Body of pancreas (tissue), 4 donors: ENCODE results near the gene HNRNPF. TPM values are rescaled to one million over a fixed set of nuclear protein-coding genes. Genes with fewer than 3 reads are reported as not detected.
"Not testable (repeated sequence)": the region's sequence is repeated elsewhere in the genome, so short reads cannot be mapped to it uniquely, and the experiment has no call there.

Experiments
- ATAC-seq: fragments of 150-250 bp; one replicate; pipeline ENCODE4 v1.9.1; 2016
- DNase-seq, 4 donors: peaks; one replicate each; pipeline ENCODE4 v3.0.0-alpha.2; 2019
- H3K27ac ChIP-seq, 4 donors: fragments of 200-600 bp; sonication (generic); 1 replicate in 3 of 4; 2 replicates in 1 of 4; pipeline versions ENCODE4 v1.5.1 to v1.6.1; 2016 to 2019; ENCODE audit warnings: mild to moderate bottlenecking in 1 of 4, mixed read lengths in 1 of 4, moderate library complexity in 1 of 4
- H3K27me3 ChIP-seq, 2 donors: fragments of 200-600 bp; sonication (generic); one replicate each; pipeline ENCODE4 v1.6.0; 2016; ENCODE audit warnings: mild to moderate bottlenecking in 1 of 2
- H3K36me3 ChIP-seq, 2 donors: fragments of 200-600 bp; sonication (generic); replicated peaks in 1 of 2; 2 replicates each; pipeline ENCODE4 v1.5.1; 2016; ENCODE audit warnings: low read depth in 2 of 2; ENCODE audit not compliant: insufficient read depth in 1 of 2
- H3K4me1 ChIP-seq: fragments of 200-600 bp; sonication (generic); one replicate; pipeline ENCODE4 v1.6.0; 2016
- H3K4me3 ChIP-seq, 2 donors: fragments of 200-600 bp; sonication (generic); 1 replicate in 1 of 2; 2 replicates in 1 of 2; pipeline ENCODE4 v1.5.1; 2016 to 2019
- H3K9me3 ChIP-seq, 3 donors: fragments of 200-600 bp; sonication (generic); 1 replicate in 2 of 3; 2 replicates in 1 of 3; pipeline ENCODE4 v1.5.1; 2016
- POLR2A ChIP-seq, 3 donors: fragments of 450-650 bp; IDR thresholded peaks; one replicate each; pipeline ENCODE4 v1.6.1; 2016; ENCODE audit warnings: antibody characterized with exemption in 3 of 3, mild to moderate bottlenecking in 2 of 3
- WGBS, 2 donors: methylation state at CpG; one replicate each; pipeline ENCODE4 v1.1.5; 2017; 5-methylcytosine and 5-hydroxymethylcytosine counted together
- intact Hi-C: fragments of 100-400 bp; cut with DNase I; formaldehyde crosslinking; loops from one replicate; pipeline ENCODE4 v1.15.1; 2023
- total RNA-seq, 2 donors: library from RNA; depleted of rRNA; stranded (reverse); fragments of >200 nt; gene quantifications; one replicate each; pipeline ENCODE4 v1.1.0, GENCODE V29; 2016
- TF ChIP-seq, protein P1 (sequence below), 7 experiments: fragments of 450-650 bp in 4 of 7; fragments of 200-600 bp in 3 of 7; sonication (generic) in 3 of 7; IDR thresholded peaks; one replicate each; pipeline ENCODE4 v1.5.1; 2016 to 2019; ENCODE audit warnings: antibody characterized with exemption in 7 of 7

The HNRNPF gene
- total RNA-seq, 2 donors from 2014 or later = 33.6 to 80.9 TPM

DNA sequence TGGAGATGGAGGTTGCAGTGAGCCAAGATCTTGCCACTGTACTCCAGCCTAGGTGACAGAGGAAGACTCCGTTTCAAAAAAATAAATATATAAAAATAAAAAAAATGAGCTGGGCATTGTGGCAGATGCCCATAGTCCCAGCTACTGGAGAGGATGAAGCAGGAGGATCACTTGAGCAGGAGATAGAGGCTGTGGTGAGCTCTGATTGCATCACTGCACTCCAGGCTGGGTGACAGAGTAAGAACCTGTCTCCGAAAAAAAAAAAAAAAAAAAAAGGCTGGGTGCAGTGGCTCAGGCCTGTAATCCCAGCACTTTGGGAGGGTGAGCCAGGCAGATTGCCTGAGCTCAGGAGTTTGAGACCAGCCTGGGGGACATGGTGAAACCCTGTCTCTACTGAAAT is 39.8 kb upstream of the HNRNPF start:
- H3K36me3 ChIP-seq = no peaks in the 10 kb centered on the region
- 75 to 81% methylated on average over 2 of the region's 2 CpGs for WGBS, 2 donors
- H3K4me3 ChIP-seq = no peak overlapping the region
- H3K4me1 ChIP-seq = no peaks in the 10 kb centered on the region
- H3K27me3 ChIP-seq = no peaks in the 10 kb centered on the region
- intact Hi-C loops = no loop called here
- no peak overlapping the region for H3K27ac ChIP-seq
- no peak for DNase-seq
- no peak for ATAC-seq
- no peak for TF ChIP-seq POLR2A (IDR thresholded peaks at IDR 0.05)
- TF ChIP-seq, protein P1, sequence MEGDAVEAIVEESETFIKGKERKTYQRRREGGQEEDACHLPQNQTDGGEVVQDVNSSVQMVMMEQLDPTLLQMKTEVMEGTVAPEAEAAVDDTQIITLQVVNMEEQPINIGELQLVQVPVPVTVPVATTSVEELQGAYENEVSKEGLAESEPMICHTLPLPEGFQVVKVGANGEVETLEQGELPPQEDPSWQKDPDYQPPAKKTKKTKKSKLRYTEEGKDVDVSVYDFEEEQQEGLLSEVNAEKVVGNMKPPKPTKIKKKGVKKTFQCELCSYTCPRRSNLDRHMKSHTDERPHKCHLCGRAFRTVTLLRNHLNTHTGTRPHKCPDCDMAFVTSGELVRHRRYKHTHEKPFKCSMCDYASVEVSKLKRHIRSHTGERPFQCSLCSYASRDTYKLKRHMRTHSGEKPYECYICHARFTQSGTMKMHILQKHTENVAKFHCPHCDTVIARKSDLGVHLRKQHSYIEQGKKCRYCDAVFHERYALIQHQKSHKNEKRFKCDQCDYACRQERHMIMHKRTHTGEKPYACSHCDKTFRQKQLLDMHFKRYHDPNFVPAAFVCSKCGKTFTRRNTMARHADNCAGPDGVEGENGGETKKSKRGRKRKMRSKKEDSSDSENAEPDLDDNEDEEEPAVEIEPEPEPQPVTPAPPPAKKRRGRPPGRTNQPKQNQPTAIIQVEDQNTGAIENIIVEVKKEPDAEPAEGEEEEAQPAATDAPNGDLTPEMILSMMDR (IDR thresholded peaks at IDR 0.05) = no peak
- H3K9me3 ChIP-seq = no peaks in the 10 kb centered on the region

DNA sequence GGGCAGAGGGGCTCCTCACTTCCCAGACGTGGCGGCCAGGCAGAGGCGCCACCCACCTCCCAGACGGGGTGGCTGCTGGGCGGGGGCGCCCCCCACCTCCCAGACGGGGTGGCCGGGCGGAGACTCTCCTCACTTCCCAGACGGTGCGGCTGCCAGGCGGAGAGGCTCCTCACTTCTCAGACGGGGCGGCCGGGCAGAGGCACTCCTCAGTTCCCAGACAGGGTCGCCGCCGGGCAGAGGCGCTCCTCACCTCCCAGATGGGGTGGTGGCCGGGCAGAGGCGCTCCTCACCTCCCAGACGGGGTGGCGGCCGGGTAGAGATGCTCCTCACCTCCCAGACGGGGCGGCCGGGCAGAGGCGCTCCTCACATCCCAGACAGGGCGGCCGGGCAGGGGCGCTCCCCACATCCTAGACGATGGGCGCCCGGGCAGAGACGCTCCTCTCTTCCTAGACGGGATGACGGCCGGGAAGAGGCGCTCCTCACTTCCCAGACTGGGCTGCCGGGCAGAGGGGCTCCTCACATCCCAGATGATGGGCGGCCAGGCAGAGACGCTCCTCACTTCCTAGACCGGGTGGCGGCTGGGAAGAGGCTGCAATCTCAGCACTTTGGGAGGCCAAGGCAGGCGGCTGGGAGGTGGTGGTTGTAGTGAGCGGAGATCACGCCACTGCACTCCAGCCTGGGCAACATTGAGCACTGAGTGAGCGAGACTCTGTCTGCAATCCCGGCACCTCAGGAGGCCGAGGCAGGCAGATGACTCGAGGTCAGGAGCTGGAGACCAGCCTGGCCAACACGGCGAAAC is 37.4 kb upstream of the HNRNPF start:
- H3K27me3 ChIP-seq, DNase-seq, H3K4me1 ChIP-seq, intact Hi-C loops, H3K4me3 ChIP-seq, H3K9me3 ChIP-seq, ATAC-seq, H3K36me3 ChIP-seq, H3K27ac ChIP-seq: not testable (repeated sequence)
- WGBS, 2 donors = 96 to 100% methylated on average over 9 to 37 of the region's 53 CpGs

DNA sequence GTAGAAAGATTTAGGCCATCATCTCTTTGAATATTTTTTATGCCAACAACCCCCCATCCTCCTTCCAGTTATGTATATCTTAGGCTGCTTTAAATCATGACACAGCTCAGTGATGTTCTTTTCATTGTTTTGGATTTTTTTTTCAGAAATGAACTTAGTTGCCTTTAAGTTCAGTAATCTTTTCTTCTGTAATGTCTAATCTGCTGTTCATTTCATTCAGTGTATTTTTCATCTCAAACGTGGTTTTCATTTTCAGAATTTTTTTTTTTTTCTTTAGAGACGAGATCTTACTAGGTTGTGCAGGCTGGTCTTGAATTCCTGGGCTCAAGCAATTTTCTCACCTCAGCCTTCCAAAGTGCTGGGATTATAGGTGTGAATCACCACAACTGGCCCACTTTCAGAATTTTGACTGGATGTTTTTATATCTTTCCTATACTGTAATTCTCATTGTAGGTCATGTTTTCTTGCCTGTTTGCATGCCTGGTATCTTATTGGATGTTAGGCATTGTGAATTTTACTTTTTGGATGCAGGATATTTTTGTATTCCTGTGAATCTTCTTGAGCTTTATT is 36.0 kb upstream of the HNRNPF start:
- WGBS, 2 donors = 83 to 90% methylated on average over 2 of the region's 2 CpGs
- no peaks in the 10 kb centered on the region for H3K9me3 ChIP-seq
- DNase-seq = no peak
- no peaks in the 10 kb centered on the region for H3K36me3 ChIP-seq
- no peaks in the 10 kb centered on the region for H3K27me3 ChIP-seq
- H3K27ac ChIP-seq = no peak overlapping the region
- H3K4me3 ChIP-seq = no peak overlapping the region
- ATAC-seq = no peak
- intact Hi-C loops = no loop called here
- TF ChIP-seq POLR2A (IDR thresholded peaks at IDR 0.05) = no peak
- TF ChIP-seq, protein P1 (IDR thresholded peaks at IDR 0.05) = no peak
- H3K4me1 ChIP-seq = no peaks in the 10 kb centered on the region

GRCh38 chr10:43444323-43444722 is 35.3 kb upstream of the HNRNPF start:
- Histone ChIP-seq H3K36me3 (no peaks in the 10 kb centered on the region), H3K27me3 (no peaks in the 10 kb centered on the region), H3K4me1 (no peaks in the 10 kb centered on the region), H3K27ac (no peak overlapping the region), H3K9me3 (no peaks in the 10 kb centered on the region), H3K4me3 (no peak overlapping the region)
- no peak for DNase-seq
- no peak for TF ChIP-seq POLR2A (IDR thresholded peaks at IDR 0.05)
- TF ChIP-seq, protein P1 (IDR thresholded peaks at IDR 0.05) = no peak
- WGBS, 2 donors = 76 to 90% methylated on average over 7 of the region's 7 CpGs
- intact Hi-C loops = no loop called here
- ATAC-seq = no peak

- Histone ChIP-seq H3K36me3 (no peaks in the 10 kb centered on the region), H3K4me1 (peaks cover 8% of the 10 kb centered on the region), H3K9me3 (no peaks in the 10 kb centered on the region), H3K4me3 (no peak overlapping the region), H3K27ac (no peak overlapping the region), H3K27me3 (no peaks in the 10 kb centered on the region)
- intact Hi-C loops = no loop called here
- DNase-seq = no peak
- ATAC-seq = no peak
- no peak for TF ChIP-seq POLR2A (IDR thresholded peaks at IDR 0.05)
- TF ChIP-seq, protein P1 (IDR thresholded peaks at IDR 0.05) = no peak
- 77 to 92% methylated on average over 5 of the region's 5 CpGs for WGBS, 2 donors
These were observed 31.6 kb upstream of the HNRNPF start for GRCh38 chr10:43440463-43441134.
